Measurements from ENCODE around the gene LPP. TPM values are rescaled to one million over a fixed set of nuclear protein-coding genes. Genes with fewer than 3 reads are reported as not detected.

Gene LPP
- total RNA-seq, 1 experiment from 2014 or later, result 264 TPM

DNA sequence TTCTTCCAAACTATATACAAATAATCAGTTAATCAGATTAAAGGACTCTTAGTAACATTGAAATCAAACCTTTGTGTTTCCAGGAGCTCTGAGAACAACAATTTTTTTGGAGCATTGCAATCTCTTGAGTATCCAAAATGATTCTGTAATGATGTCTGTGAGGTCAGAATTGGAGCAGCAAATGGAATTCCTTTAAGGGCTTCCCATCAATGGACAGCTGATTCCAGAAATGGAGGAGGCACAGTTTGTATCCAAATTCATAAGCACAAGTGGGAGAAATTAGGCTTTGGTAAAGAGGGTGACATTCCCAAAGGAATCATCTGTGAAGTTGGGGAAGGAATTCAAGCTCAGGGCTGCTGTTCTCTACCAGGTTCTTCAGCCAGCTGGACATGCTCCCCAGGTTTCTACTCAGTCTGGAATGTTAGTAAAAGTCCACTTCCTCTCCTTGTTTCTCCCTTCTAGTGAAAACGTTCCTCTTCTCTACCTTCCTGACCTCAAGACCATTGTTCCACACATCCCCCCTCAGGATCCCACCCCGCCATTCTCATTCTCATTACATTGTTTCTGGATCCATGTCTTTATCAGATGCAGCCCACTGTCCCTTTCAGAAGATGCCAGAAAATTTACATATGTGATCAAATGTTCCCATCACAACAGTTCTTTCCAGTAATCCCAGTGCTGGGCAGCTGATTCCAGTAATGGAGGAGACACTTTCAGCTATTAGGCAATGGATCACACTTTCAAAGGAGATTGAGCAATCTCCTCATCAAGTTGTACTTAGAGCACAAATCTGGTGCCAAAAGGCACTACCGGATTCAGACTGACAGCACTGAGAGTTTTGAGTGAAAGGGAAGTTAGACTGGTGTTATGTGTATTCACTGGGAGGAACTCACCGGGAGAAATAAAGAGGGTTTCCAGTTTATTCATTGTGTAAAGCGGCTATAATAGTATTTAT, 626.5 kb downstream of the LPP start:
- TF ChIP-seq, protein P1, sequence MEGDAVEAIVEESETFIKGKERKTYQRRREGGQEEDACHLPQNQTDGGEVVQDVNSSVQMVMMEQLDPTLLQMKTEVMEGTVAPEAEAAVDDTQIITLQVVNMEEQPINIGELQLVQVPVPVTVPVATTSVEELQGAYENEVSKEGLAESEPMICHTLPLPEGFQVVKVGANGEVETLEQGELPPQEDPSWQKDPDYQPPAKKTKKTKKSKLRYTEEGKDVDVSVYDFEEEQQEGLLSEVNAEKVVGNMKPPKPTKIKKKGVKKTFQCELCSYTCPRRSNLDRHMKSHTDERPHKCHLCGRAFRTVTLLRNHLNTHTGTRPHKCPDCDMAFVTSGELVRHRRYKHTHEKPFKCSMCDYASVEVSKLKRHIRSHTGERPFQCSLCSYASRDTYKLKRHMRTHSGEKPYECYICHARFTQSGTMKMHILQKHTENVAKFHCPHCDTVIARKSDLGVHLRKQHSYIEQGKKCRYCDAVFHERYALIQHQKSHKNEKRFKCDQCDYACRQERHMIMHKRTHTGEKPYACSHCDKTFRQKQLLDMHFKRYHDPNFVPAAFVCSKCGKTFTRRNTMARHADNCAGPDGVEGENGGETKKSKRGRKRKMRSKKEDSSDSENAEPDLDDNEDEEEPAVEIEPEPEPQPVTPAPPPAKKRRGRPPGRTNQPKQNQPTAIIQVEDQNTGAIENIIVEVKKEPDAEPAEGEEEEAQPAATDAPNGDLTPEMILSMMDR (IDR thresholded peaks at IDR 0.05; ENCODE audit: unreplicated experiment), result no peak
- H3K9me3 Mint-ChIP-seq (ENCODE audit: low read depth, unreplicated experiment), result no peaks in the 10 kb centered on the region
- no TSS peak for BruUV-seq (replicated peaks)
- intact Hi-C loops (cut with micrococcal nuclease; ENCODE audit: unreplicated experiment), result no loop called here
- CTCF ChIA-PET, result interaction anchor here (0.6 to 0.7 kb wide), 2 partner anchors 12 to 330 kb away, joined by 3 read pairs; no protein-coding TSS in a partner anchor
- no peak overlapping the region for H3K27ac Mint-ChIP-seq (ENCODE audit: unreplicated experiment)
- no peaks in the 10 kb centered on the region for H3K36me3 Mint-ChIP-seq (ENCODE audit: insufficient read depth, unreplicated experiment)
- H3K4me3 Mint-ChIP-seq (ENCODE audit: low read depth, unreplicated experiment), result no peak overlapping the region
- H3K27me3 Mint-ChIP-seq (ENCODE audit: unreplicated experiment), result no peaks in the 10 kb centered on the region
- no peaks in the 10 kb centered on the region for H3K4me1 Mint-ChIP-seq (ENCODE audit: low read depth, unreplicated experiment)
- no peak for DNase-seq

- TF ChIP-seq, protein P1 (IDR thresholded peaks at IDR 0.05; ENCODE audit: unreplicated experiment), result no peak
- Mint-ChIP-seq H3K4me3 (ENCODE audit: low read depth, unreplicated experiment) (no peak overlapping the region), H3K36me3 (ENCODE audit: insufficient read depth, unreplicated experiment) (no peaks in the 10 kb centered on the region), H3K9me3 (ENCODE audit: low read depth, unreplicated experiment) (no peaks in the 10 kb centered on the region), H3K27me3 (ENCODE audit: unreplicated experiment) (no peaks in the 10 kb centered on the region), H3K27ac (ENCODE audit: unreplicated experiment) (no peak overlapping the region), H3K4me1 (ENCODE audit: low read depth, unreplicated experiment) (no peaks in the 10 kb centered on the region)
- DNase-seq, result no peak
- intact Hi-C loops (cut with micrococcal nuclease; ENCODE audit: unreplicated experiment), result no loop called here
- CTCF ChIA-PET, result interaction anchor here (0.5 kb wide), 1 partner anchor 623 kb away, joined by 3 read pairs; no protein-coding TSS in a partner anchor
- no TSS peak for BruUV-seq (replicated peaks)
Measured at GRCh38 chr3:188782613-188783124, 628.7 kb downstream of the LPP start.

DNA sequence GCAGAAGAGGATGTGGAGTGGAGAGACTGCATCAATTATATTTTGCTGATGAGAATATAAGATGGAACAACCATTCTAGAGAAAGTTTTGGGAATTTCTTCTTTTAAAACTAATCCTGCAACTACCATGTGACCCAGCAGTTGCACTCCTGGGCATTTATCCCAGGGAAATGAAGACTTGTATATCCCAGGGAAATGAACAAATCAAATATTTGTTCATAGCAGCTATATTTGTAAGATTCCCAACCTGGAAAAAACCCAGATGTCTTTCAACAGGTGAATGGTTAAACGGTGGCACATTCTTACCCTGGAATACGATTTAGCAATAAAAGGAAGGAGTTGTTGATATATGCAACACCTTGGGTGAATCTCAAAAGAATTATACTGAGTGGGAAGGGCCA, 632.5 kb downstream of the LPP start:
- TF ChIP-seq, protein P1 (IDR thresholded peaks at IDR 0.05; ENCODE audit: unreplicated experiment), result no peak
- DNase-seq, result no peak
- Mint-ChIP-seq H3K4me3 (ENCODE audit: low read depth, unreplicated experiment) (no peak overlapping the region), H3K9me3 (ENCODE audit: low read depth, unreplicated experiment) (no peaks in the 10 kb centered on the region), H3K36me3 (ENCODE audit: insufficient read depth, unreplicated experiment) (no peaks in the 10 kb centered on the region), H3K27ac (ENCODE audit: unreplicated experiment) (no peak overlapping the region), H3K27me3 (ENCODE audit: unreplicated experiment) (no peaks in the 10 kb centered on the region), H3K4me1 (ENCODE audit: low read depth, unreplicated experiment) (no peaks in the 10 kb centered on the region)
- intact Hi-C loops (cut with micrococcal nuclease; ENCODE audit: unreplicated experiment), result no loop called here
- CTCF ChIA-PET, result interaction anchor here (1.3 kb wide), 1 partner anchor 18 kb away, joined by 3 read pairs; no protein-coding TSS in a partner anchor
- BruUV-seq (replicated peaks), result no TSS peak

- Mint-ChIP-seq H3K27ac (ENCODE audit: unreplicated experiment) (no peak overlapping the region), H3K9me3 (ENCODE audit: low read depth, unreplicated experiment) (no peaks in the 10 kb centered on the region), H3K36me3 (ENCODE audit: insufficient read depth, unreplicated experiment) (peaks cover 4% of the 10 kb centered on the region), H3K4me1 (ENCODE audit: low read depth, unreplicated experiment) (no peaks in the 10 kb centered on the region), H3K27me3 (ENCODE audit: unreplicated experiment) (no peaks in the 10 kb centered on the region), H3K4me3 (ENCODE audit: low read depth, unreplicated experiment) (no peak overlapping the region)
- CTCF ChIA-PET, result no interaction called here
- TF ChIP-seq, protein P1 (IDR thresholded peaks at IDR 0.05; ENCODE audit: unreplicated experiment), result no peak
- BruUV-seq (replicated peaks), result no TSS peak
- DNase-seq, result no peak
- intact Hi-C loops (cut with micrococcal nuclease; ENCODE audit: unreplicated experiment), result no loop called here
Measured at GRCh38 chr3:188788621-188789081, 634.7 kb downstream of the LPP start.
